GM06990 (cell line): ENCODE data around the gene ULK3.

ENCODE experiments used
- DNase-seq: peaks from one replicate; pipeline ENCODE4 v3.0.0-alpha.2; 2011; ENCODE audit not compliant: insufficient read length; ENCODE audit errors: extremely low read depth
- H3K27me3 ChIP-seq: replicated peaks from 2 replicates; pipeline ENCODE4 v1.6.0; 2011; ENCODE audit warnings: low read length; ENCODE audit not compliant: control insufficient read depth, insufficient read depth
- H3K36me3 ChIP-seq: 2 replicates; pipeline ENCODE4 v1.5.1; 2011; ENCODE audit warnings: low read length; ENCODE audit not compliant: control insufficient read depth, insufficient read depth
- H3K4me3 ChIP-seq: replicated peaks from 2 replicates; pipeline ENCODE4 v1.5.1; 2011; ENCODE audit warnings: low read depth, mild to moderate bottlenecking, control low read depth, low read length
- TF ChIP-seq, protein P1 (sequence below): IDR thresholded peaks from 2 replicates; pipeline ENCODE4 v1.5.1; 2011; ENCODE audit warnings: low read length, control low read depth, mild to moderate bottlenecking, inconsistent platforms; ENCODE audit not compliant: insufficient read depth, poor library complexity, severe bottlenecking

ULK3 gene

GRCh38 chr15:74802862-74803447, 40.0 kb downstream of the ULK3 start:
- Histone ChIP-seq H3K36me3 (peaks cover 61% of the 10 kb centered on the region), H3K27me3 (no peaks in the 10 kb centered on the region), H3K4me3 (no peak overlapping the region)
- TF ChIP-seq, protein P1, sequence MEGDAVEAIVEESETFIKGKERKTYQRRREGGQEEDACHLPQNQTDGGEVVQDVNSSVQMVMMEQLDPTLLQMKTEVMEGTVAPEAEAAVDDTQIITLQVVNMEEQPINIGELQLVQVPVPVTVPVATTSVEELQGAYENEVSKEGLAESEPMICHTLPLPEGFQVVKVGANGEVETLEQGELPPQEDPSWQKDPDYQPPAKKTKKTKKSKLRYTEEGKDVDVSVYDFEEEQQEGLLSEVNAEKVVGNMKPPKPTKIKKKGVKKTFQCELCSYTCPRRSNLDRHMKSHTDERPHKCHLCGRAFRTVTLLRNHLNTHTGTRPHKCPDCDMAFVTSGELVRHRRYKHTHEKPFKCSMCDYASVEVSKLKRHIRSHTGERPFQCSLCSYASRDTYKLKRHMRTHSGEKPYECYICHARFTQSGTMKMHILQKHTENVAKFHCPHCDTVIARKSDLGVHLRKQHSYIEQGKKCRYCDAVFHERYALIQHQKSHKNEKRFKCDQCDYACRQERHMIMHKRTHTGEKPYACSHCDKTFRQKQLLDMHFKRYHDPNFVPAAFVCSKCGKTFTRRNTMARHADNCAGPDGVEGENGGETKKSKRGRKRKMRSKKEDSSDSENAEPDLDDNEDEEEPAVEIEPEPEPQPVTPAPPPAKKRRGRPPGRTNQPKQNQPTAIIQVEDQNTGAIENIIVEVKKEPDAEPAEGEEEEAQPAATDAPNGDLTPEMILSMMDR = no peak
- no peak for DNase-seq

- no peak for DNase-seq
- Histone ChIP-seq H3K4me3 (no peak overlapping the region), H3K36me3 (peaks cover 62% of the 10 kb centered on the region), H3K27me3 (no peaks in the 10 kb centered on the region)
- TF ChIP-seq, protein P1 = no peak
These were observed 40.7 kb downstream of the ULK3 start for GRCh38 chr15:74802290-74802689.

GRCh38 chr15:74801311-74801997, 41.5 kb downstream of the ULK3 start:
- peaks cover 62% of the 10 kb centered on the region for H3K36me3 ChIP-seq
- no peak overlapping the region for H3K4me3 ChIP-seq
- no peak for DNase-seq
- H3K27me3 ChIP-seq = no peaks in the 10 kb centered on the region
- TF ChIP-seq, protein P1 = no peak

GRCh38 chr15:74800559-74801094, 42.3 kb downstream of the ULK3 start:
- TF ChIP-seq, protein P1 = no peak
- H3K36me3 ChIP-seq = peaks cover 62% of the 10 kb centered on the region
- no peaks in the 10 kb centered on the region for H3K27me3 ChIP-seq
- DNase-seq = no peak
- no peak overlapping the region for H3K4me3 ChIP-seq

DNA sequence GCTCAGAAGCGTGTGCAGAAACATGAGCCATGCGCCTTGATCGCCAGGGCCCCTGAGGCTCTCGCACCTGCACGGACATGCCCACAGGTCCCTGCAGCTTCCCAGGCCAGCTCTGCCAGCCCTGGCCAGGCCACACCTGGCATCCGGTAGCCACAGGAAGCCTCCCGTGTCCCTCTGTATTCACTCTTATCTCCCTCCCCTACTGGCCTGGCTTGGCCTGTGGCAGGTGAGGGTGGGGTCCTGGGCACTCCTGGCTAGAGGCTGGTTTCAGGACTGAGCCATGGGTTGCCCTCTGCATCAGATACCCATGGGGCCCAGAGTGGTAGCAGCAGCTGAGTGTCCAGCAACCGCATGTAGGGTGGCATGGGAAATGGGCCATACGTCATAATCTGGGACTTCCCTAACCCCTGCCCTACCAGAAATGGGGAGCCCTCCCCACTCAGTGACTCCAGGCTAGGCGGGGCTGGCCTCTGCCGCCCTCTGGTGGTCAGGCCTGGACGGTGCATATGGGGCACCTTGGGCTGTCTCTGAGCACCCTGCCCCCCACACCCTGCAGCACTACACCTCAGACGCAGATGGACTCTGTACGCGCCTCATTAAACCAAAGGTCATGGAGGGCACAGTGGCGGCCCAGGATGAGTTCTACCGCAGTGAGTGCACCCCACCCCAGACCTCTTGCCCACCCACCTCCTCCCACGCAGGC, 42.9 kb downstream of the ULK3 start:
- peak; percentile 86 for DNase-seq
- H3K27me3 ChIP-seq = no peaks in the 10 kb centered on the region
- TF ChIP-seq, protein P1 = peak; percentile 99
- H3K4me3 ChIP-seq = no peak overlapping the region
- peaks cover 62% of the 10 kb centered on the region for H3K36me3 ChIP-seq
